Stomach smooth muscle (tissue), 2 donors: ENCODE data around the gene SPACA4.

Experiments
- H3K27ac ChIP-seq: one replicate; pipeline ENCODE4 v1.7.0; 2013; ENCODE audit warnings: mild to moderate bottlenecking, low read length, inconsistent platforms
- H3K27me3 ChIP-seq, 2 donors: one replicate each; pipeline ENCODE4 v1.7.0; 2013; ENCODE audit warnings: low read length in 2 of 2; ENCODE audit not compliant: insufficient read depth in 2 of 2, control insufficient read depth in 1 of 2
- H3K36me3 ChIP-seq, 2 donors: one replicate each; pipeline ENCODE4 v1.7.0; 2013; ENCODE audit warnings: low read length in 2 of 2; ENCODE audit not compliant: control insufficient read depth in 2 of 2, insufficient read depth in 2 of 2
- H3K4me1 ChIP-seq: one replicate; pipeline ENCODE4 v1.7.0; 2013; ENCODE audit warnings: low read length; ENCODE audit not compliant: control insufficient read depth, insufficient read depth
- H3K4me3 ChIP-seq, 2 donors: one replicate each; pipeline ENCODE4 v1.7.0; 2013; ENCODE audit warnings: low read length in 2 of 2
- H3K9ac ChIP-seq, 2 donors: one replicate each; pipeline ENCODE4 v1.7.0; 2013; ENCODE audit warnings: low read length in 2 of 2, mild to moderate bottlenecking in 1 of 2
- H3K9me3 ChIP-seq, 2 donors: one replicate each; pipeline ENCODE4 v1.7.0; 2013; ENCODE audit warnings: low read length in 2 of 2; ENCODE audit not compliant: control insufficient read depth in 2 of 2
- donor health status: healthy.
- donor health status: Pancreatic carcinoma.

Gene SPACA4

DNA sequence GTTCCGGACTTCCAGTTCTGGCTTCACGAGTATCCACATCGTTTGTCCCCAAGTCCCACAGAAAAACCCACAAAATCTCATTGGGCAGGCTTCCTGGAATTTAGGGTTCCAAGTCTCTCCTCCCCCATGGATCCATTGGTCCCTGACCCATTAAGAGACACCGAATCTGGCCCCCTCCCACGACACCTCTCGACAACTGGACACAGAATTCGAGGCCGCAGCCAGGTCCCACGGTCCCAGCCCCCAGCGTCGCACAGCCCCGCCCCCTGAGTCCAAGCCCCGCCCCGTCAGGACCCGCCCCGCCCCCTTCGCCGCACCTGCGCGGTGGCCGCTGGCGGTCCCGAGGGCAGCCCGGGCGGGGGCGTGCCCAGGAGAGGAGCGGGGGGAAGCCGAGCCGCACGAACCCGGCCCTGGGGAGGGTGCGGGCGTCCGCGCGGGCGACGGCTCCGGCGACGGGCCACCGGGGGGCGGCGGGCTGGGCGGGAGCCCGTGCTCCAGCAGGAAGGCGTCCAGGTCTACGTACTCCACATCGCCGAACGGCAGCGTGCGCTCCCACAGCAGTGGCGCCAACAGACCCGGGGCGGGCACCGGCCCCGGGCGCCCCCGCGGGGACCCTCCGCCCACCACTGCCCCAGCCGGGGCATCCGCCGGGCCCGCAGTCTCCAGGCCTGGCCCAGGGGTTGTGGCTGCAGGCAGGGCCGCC is 28.9 kb downstream of the SPACA4 start:
- no peaks in the 10 kb centered on the region for H3K27me3 ChIP-seq
- H3K9ac ChIP-seq = peak overlapping the region; percentile 66 to 78
- H3K4me1 ChIP-seq = peaks cover 60% of the 10 kb centered on the region

DNA sequence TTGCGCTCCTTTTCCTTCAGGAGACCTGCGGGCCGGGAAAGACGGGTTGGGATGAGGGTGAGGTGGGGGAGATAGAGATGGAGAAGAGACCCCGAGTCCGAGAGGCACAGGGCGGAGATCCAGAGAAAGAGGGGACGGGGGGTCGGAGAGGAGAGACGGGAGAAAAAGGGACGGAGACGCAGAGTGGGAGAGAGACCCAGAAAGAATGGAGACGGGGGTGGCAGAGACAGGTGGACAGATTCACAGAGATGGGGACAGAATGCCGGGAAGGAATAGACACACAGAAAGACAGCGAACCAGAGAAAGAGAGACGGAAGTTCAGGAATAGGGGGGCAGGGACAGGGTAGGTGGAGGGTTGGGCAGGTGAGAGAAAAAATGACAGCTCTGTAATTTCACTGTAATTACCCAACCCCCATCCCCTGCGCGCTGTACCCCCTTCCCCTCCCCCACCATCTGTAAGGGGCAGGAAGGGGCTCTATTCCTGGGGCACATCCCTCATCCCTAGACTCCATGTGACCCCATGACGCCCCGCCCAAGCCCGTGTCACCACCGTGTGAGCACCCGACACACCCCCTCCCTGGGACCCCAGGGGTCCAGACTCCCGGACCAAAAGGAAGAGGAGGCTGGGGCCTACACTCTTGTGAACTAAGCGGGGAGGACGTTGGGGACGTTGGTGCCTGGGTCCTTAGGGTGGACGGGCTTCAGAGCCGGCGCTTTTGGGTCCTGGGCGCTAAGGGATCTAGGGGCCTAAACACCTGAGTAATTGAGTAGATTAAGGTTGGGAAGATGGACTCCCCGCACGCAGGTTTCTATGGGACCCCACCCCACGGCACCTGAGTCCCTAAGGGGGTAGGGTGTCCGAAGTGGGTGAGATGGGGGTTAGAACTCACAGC is 29.7 kb downstream of the SPACA4 start:
- H3K4me3 ChIP-seq = peak overlapping the region; percentile 76 to 93
- peaks cover 0 to 15% of the 10 kb centered on the region in 2 donors for H3K36me3 ChIP-seq
- H3K27ac ChIP-seq = peak overlapping the region; percentile 98
- H3K27me3 ChIP-seq = no peaks in the 10 kb centered on the region
- H3K9ac ChIP-seq = peak overlapping the region; percentile 66 to 78
- H3K9me3 ChIP-seq = no peaks in the 10 kb centered on the region
- H3K4me1 ChIP-seq = peaks cover 52% of the 10 kb centered on the region

More for the DNA sequence above, 28.9 kb downstream of the SPACA4 start:
- no peaks in the 10 kb centered on the region for H3K9me3 ChIP-seq
- H3K4me3 ChIP-seq = peak overlapping the region; percentile 76 to 93
- H3K36me3 ChIP-seq = peaks cover 0 to 18% of the 10 kb centered on the region in 2 donors
- H3K27ac ChIP-seq = peak overlapping the region; percentile 98

DNA sequence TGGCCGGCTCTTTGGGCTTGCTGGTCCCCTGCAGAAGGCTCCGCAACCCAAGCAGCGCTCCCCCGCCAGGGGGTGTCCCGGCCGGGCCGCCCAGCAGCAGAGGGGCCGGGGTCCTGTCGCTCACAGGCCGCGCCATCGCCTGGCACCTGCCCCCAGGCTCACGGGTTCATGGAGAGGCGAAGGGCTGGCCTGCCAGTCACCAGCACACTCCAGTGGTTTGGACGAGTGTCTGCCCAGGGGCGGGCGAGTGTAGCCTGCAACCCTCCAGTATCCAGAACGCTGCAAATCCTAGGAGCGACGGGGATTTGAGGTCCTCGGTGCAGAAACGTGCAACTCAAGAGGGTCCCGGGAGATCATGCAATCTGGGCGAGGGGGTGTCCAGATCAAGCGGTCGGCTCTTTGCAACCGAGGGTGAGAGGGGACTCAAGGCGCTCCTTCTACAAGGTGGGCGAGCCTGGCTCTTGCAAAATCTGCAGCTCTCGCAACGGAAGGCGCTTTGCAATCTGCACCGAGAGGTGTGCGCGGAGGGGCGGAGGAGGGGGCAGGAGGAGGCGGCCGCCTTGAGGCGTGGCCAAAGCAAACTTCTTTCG is 30.4 kb downstream of the SPACA4 start, which contains the start of gene DBP:
Gene DBP (minus strand): TSS at position 521 of the 590 bp plus-strand sequence. CDS start 385 bp downstream, at position 136.
- peak within 1 kb of the TSS; percentile 80 to 94 for H3K9ac ChIP-seq
- H3K4me1 ChIP-seq = peaks cover 46% of the 10 kb centered on the region
- H3K9me3 ChIP-seq = no peaks in the 10 kb centered on the region
- peak within 1 kb of the TSS; percentile 98 for H3K27ac ChIP-seq
- no peaks in the 10 kb centered on the region for H3K27me3 ChIP-seq
- peaks cover 0 to 10% of the 10 kb centered on the region in 2 donors for H3K36me3 ChIP-seq
- H3K4me3 ChIP-seq = peak within 1 kb of the TSS; percentile 76 to 93

DNA sequence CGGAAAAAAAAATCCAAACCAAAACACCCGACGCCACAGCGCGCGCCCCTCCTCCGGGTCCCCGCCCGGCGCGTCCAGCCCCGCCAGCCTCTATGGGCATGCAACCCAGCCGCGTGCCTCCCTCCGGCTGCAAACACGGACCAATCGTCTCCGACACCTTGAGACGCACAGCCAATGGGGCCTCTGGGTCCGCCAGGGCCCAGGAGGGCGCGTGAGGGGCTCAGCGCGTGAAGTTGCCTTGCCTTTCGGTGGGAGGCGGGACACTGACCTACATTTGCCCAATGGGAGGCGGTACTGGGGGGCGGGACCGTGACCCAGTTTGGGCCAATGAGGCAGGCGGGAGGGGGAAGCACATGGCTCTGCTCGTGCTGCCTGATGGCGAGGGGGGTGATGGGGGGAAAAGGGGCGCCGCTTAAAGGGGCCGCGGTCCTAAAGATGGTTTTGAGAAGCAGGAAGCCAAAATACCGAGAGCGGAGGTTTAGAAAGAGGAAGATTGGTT is 31.0 kb downstream of the SPACA4 start:
- peak overlapping the region; percentile 98 for H3K27ac ChIP-seq
- H3K9ac ChIP-seq = peak overlapping the region; percentile 80 to 94
- peaks cover 44% of the 10 kb centered on the region for H3K4me1 ChIP-seq
- peaks cover 0 to 9% of the 10 kb centered on the region in 2 donors for H3K36me3 ChIP-seq
- no peaks in the 10 kb centered on the region for H3K9me3 ChIP-seq
- no peaks in the 10 kb centered on the region for H3K27me3 ChIP-seq
- H3K4me3 ChIP-seq = peak overlapping the region; percentile 76 to 93

DNA sequence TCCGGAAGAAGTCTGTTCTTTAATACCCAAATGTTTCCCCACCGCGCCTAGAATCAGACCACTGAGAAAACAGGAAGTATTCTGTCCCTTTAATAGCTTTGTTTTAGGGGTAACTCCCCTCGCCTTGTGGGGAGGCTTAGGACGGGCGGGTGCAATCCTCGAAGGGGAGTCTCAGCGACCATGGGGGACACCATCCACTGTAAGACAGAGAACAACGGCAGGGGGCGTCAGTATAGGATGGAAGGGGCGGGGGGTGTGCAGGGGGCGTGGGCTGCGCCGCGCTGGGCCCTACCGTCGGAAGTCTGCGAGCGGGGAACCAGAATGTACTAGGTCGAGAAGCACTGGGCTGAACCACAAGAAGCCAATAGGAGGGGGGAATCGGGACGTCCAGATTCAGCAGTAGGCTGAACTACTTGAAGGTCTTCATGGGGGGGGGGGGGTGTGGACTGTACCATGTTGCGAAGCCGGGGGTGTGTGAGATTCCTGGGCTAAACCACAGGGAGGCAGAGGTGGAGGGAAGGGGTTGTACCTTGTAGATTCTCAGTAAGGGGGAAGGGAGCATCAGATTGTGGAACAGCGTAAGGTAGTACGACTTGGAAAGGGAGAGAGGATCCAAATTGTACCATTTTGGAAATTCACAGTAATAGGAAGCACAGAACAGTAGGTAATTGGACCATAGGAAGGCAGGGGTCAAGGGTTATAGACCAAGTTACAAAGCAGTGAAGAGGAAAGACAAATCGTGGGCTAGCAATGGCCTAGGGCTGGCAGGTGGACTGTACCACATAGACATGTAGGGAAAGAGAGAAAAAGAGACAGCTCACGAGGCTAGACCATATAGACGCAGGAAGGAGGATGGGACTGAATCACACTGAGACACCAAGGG is 31.6 kb downstream of the SPACA4 start:
- H3K9me3 ChIP-seq = no peaks in the 10 kb centered on the region

DNA sequence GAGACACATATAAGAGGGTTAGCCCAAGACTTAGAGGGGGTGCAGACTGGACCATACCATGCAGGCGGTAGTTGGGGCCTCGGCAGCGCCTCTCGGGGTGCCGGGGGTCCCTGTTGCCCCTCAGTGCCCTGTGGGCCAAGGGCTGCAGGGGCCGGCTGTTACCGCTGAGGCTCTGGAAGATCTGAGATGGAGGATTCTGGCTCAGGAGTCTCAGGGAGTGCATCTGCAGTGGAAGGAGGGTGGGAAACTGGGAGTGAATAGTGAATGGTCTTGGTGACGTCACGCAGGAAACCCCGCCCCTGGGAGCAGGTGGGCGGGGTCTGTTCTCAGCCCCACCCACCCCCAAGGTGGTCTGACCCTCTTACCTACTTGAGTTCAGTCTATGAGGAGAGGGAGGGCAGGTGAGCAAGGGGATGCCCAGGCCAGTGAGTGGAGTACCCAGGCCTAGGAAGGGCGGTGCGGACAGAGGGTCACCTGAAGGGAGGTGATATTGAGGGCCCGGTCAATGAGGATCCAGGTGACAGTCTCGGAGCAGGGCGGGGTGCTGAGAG is 32.4 kb downstream of the SPACA4 start:
- Histone ChIP-seq H3K9me3 (no peaks in the 10 kb centered on the region), H3K27me3 (no peaks in the 10 kb centered on the region), H3K36me3 (no peaks in the 10 kb centered on the region), H3K4me3 (peak overlapping the region; percentile 44 to 93), H3K4me1 (peaks cover 30% of the 10 kb centered on the region), H3K27ac (peak overlapping the region; percentile 98), H3K9ac (peak overlapping the region in 1 of 2 donors; percentile 36)

More for the DNA sequence above, 31.6 kb downstream of the SPACA4 start:
- Histone ChIP-seq H3K36me3 (peaks cover 0 to 2% of the 10 kb centered on the region in 2 donors), H3K27ac (peak overlapping the region; percentile 98), H3K4me1 (peaks cover 37% of the 10 kb centered on the region), H3K27me3 (no peaks in the 10 kb centered on the region), H3K4me3 (peak overlapping the region; percentile 74 to 93), H3K9ac (peak overlapping the region; percentile 80 to 94)

DNA sequence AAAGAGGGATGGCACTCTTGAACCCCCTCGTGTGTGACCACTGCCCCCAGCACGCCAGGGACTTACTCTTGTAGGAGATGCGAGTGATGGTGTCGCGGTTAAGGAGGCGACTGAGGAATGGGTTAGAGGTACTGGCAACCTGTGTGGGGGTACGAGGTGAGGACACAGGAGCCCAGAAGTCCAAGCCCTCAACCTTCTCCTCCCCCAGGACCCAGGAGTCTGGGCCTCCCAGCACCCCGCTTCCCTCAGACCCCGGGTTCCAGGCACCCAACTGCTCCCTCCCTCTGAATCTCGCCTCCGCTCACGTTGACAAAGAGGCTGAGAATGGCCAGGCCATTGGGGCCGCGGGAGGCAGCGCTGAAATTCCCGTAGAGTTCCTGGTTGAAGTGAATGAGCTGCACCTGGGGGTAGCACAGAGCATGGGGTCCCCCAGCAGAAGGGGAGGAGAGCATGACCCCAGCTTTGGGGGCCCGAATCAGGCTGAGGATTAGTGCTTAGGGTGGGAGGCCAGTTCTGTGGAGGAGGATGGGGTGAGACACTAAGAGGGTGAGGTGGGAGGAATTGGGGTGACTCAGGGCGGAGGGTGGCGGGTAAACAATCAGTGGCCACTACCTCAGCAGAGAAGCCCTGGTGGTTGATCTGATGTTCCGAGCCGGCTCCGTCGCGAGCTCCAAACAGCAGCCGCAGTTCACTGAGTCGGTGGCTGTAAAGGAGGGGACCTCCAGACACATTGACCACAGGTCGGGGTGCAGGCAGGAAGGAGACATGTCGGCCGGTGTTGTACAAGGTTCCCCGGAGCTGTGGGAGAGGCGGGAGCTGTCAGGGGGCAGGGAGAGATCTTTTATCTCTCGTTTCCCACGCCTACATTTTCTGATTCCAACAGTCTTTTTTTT is 33.2 kb downstream of the SPACA4 start:
- peaks cover 29% of the 10 kb centered on the region for H3K4me1 ChIP-seq
- H3K27me3 ChIP-seq = no peaks in the 10 kb centered on the region
- no peaks in the 10 kb centered on the region for H3K9me3 ChIP-seq
- no peak overlapping the region for H3K9ac ChIP-seq
- no peak overlapping the region for H3K4me3 ChIP-seq
- H3K27ac ChIP-seq = no peak overlapping the region
- no peaks in the 10 kb centered on the region for H3K36me3 ChIP-seq

DNA sequence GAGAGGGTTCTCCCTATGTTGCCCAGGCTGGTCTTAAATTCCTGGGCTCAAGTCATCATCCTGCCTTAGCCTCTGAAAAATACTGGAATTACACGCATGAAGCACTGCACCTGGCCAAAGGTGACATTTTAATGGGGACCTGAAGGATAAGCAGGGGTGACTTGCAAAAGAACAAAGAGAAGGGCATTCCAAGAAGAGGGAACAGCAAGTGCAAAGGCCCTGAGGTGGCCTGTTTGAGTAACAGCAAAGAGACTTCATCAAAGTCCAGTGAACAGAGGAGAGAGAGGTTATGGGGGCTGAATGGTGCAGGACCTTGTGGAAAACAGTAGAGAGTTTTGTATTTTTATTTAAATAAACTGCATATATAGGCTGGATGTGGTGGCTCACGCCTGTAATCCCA is 35.3 kb downstream of the SPACA4 start:
- H3K9me3 ChIP-seq = no peaks in the 10 kb centered on the region
- no peak overlapping the region for H3K27ac ChIP-seq
- H3K27me3 ChIP-seq = no peaks in the 10 kb centered on the region
- H3K36me3 ChIP-seq = no peaks in the 10 kb centered on the region
- H3K4me1 ChIP-seq = peaks cover 28% of the 10 kb centered on the region
- H3K9ac ChIP-seq = no peak overlapping the region
- H3K4me3 ChIP-seq = no peak overlapping the region

DNA sequence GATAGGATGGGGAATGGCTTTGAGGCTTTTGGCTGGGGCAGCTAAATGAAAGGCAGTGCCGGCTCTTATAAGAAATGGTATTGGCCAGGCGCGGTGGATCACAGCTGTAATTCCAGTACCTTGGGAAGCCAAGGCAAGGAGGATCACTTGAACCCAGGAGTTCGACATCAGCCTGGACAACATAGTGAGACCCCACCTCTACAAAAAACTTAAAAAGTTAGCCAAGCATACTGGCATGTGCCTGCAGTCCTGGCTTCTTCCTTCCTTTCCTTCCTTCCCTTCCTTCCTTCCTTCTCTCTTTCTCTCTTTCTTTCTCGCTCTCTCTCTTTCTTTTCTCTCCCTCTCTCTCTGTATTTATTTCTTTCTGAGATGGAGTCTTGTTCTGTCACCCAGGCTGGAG is 36.3 kb downstream of the SPACA4 start:
- Histone ChIP-seq H3K9ac (no peak overlapping the region), H3K9me3 (no peaks in the 10 kb centered on the region), H3K27ac (no peak overlapping the region), H3K27me3 (no peaks in the 10 kb centered on the region), H3K4me3 (no peak overlapping the region), H3K36me3 (no peaks in the 10 kb centered on the region), H3K4me1 (peaks cover 26% of the 10 kb centered on the region)
